HG03558 (cell line): ENCODE results near the gene MBD6.
"Not testable (repeated sequence)": the region's sequence is repeated elsewhere in the genome, so short reads cannot be mapped to it uniquely, and the experiment has no call there.

Experiments
- ATAC-seq: cut with Tn5 transposase; IDR thresholded peaks from one replicate; pipeline ENCODE4 v1.9.1; 2021; ENCODE audit warnings: moderate number of reproducible peaks; ENCODE audit not compliant: unreplicated experiment; ENCODE audit errors: extremely low read depth

The MBD6 gene

DNA sequence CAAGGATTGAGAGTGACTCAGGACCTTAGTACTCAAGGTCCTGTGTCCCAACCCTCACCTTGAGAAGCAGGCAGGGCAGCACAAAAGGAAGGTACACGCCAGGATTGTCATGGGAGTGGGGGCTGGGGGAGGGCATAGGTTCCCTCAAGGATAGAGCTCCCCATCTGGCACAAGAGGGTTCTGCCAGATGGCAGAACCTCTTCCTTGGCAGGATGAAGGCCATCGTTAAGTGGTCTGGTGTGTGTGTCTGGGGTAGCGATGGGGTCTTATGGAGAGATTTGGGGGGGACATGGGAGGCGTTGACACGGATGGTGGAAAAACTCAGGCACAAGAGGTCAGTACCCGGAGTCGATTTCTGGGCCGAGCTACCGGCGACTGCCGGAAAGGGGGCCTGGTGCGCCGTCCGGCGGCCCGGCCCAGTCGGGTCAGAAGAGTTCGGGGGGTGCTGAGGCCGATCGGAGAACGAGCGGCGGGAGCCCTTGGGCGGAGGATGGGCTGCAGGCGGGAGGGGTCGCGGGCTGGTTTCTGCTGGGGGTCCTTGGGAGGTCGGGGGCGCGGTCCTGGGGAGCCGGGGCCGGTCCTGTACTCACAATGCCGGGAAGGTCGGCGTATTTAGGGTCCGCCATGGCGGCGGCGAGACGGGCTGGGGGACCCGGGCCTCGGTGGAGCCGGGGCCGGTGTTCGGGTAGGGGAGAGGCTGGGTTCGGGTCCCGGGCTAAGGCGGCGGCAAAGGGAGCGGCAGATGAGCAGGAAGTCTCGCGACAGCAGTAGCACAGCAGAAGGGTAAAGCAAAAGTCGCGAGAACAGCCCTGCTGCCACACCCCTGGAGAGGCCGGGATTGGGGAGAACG is 24.0 kb downstream of the MBD6 start, which contains the start of gene DCTN2:
TSS of gene DCTN2 (minus strand) at position 755 of the 850 bp plus-strand sequence. CDS start at position 626, 129 bp downstream.
- ATAC-seq = peak; percentile 96

DNA sequence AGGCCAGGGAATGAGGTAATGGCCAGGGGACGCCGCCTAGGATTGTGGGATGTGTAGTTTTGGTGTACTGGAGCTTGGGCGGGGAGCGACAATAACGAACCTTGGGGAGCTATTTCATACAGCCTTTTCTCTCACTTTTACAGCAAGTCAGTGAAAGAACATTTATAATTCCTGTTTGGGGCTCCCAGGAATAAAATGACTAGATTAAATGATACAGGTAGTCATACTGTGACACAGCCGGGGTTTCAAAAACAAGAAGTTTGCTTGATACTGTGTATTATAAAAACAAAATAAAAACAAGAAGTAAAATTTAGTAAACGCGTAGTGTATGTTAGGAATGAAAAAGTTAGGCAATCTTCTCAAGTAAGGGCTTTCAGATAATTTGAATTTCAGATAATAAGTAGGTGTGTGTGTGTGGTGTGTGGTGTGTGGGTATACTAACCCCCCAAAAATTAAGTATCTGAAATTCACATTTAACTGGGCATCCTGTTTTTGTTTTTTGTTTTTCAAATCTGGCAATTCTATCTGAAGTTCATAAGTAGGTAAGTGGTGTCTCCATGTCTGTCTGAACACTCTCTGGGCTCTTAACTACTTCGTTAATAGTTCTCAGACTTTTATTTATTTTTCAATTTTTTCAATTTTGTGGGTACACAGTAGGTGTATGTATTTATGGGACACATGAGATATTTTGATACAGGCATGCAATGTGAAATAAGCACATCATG is 24.8 kb downstream of the MBD6 start:
- ATAC-seq = no peak

DNA sequence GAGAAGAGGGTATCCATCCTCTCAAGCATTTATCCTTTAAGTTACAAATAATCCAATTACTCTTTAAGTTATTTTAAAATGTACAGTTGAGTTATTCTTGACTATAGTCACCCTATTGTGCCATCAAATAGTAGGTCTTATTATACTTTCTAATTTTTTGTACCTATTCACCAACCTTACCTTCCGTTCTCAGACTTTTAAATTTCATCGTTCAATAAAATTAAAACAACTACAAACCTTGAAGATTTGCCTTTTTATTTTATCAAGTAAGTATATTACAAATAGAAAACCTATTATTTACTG is 25.3 kb downstream of the MBD6 start:
- no peak for ATAC-seq

DNA sequence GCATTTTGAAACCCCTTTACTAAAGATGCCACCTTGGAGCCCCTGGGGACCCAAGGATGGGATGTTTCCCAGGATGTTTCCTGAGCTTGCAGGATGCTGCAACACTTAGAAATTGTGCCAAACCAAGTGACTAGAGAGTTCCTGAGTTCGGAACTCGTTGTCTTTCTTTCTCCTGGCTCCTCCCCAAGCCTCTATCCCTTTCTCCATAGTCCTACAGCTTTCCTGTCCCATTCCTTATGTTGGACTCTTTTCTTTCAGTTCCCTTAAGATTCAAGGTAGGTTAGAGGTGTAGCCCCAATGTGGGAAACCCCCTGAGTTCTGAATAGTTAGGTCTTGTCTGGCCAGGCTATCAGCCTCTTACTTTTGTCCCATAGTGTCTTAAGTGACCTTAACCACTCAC is 25.9 kb downstream of the MBD6 start:
- no peak for ATAC-seq

DNA sequence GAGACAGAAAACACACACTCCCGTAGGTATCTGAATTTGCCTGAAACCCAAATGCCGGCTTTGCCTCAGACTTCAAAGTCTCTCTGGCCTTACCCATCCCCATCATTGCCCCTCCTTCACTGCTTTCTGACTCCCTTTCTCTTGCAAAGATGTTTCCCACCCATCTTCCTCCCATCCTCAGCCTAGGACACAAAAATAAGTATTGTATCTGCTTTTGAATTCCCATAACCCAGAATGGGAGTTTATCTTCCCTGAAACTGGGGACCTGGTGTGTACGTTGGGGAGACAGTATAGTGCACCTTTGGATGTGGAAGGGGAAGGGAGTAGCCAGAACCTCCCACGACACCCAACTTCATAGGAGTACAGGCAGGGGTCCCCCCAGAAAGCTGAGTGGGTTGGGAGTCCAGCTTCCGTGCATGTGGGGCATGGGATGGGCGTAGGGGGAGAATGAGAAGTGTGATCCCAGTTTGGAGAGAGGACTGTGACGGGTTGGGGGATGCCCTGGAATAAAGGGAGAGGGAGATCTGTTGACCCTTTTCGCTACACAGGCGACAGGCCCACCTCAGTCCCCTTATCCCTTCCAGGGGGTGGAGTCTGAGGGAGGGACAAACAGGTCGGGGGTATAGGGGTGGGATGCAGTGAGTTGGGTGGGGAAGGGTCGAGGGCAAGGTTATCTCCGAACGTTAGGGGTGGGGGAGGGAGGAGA is 26.7 kb downstream of the MBD6 start:
- ATAC-seq = no peak

DNA sequence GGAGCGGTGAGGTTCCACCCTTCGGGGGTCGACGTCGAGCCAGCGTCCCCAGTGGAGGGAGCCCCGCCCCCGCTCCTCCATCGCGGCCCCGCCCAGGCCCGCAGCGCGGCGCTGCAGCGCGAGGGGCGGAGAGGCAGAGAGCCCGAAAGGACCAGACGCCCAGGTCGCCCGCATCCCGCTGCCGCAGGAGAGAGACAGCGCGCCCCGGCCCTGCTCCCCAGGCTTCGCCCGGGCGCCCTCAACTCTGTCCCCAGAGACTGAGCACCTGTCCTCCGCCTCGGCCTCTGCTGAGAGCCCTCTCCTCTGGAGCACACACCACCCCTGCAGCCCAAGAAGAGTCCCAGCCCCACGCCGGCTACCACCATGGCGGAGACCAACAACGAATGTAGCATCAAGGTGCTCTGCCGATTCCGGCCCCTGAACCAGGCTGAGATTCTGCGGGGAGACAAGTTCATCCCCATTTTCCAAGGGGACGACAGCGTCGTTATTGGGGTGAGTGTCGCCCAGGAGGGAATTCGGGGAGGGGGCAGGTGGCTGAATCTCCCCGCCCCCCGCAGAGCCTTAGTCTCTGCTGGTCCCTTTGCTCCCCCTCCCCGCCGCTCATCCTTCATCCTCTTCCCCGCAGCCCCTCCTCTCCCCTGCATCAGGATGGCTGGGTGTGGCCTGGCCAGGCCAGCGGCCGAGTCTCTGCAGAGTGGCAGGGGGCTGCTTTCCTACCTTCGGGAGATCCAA is 27.5 kb downstream of the MBD6 start, which contains the start of gene KIF5A:
TSS of gene KIF5A (plus strand) at position 136 of the 732 bp plus-strand sequence. CDS start at position 364, 228 bp downstream.
- ATAC-seq = no peak

DNA sequence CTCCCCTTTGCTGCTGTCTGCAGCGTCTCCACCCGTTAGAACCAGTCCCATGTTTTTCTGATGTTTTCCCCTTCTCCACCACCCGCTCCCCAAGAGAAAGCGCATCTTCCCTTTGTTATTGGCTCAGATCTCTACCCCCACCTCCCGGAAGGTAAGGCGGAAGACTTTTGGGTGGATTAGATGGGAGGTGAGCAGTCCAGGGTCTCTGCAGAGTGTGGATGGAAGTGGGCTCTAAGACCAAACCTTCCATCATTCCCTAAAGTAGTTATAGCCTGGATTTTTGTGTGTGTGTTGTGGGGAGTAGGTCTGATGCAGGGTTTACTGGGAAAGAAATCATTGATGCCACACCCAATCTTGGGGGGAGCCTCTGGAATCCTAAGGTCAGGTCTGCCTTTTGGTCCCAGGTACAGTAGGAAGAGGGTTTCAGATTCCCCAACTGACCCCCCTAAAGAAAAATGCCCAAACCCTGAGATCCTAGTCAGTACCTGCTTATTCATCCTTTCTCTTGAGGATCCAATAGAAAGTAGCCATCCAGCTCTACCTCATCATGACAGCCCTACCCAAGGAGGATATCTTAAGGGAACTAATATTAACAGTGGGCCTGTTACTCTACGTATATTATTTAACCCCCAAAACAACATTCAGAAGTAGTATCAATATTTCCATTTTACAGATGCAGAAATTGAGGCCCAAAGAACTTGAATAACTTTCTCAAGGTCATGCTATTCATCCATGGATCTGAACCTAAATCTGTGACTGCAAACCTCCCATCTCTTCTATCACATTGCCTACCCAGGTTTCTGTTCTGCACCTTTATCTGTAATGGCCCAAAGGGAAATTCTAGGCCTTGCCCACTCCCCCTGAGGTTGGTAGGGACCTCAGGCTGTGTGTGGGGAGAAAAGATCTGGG is 28.3 kb downstream of the MBD6 start:
- no peak for ATAC-seq

DNA sequence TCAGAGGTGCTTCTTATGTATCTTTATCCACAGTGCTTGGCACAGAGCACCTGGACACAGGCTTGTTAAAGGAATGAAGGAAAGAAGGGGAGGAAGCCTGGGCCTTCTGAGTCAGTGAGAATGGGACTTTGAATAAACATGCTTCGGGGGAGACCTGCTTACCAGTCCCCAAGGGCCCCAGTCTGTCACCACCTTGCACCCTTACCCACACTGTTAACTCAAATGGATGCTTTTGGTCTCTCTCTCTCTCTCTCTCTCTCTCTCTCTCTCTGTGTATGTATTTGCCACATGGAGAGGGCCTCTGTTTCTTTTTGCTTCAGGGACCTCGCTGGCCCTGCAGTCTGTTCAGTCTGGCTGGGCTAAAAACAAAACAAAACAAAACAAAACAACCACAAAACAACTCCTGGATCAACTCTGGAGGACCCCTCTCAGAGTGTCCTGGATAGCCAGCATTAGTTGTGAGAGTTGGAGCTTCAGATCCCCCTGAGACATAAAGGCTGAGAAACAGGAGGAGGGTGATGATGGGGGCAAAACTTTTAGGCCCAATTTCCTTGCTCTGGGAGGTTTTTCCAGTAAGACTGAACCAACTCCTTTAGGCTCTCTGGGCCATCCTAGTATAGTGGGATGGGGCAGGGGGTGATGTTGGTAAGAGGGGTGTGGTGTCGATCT is 29.1 kb downstream of the MBD6 start:
- ATAC-seq = no peak

DNA sequence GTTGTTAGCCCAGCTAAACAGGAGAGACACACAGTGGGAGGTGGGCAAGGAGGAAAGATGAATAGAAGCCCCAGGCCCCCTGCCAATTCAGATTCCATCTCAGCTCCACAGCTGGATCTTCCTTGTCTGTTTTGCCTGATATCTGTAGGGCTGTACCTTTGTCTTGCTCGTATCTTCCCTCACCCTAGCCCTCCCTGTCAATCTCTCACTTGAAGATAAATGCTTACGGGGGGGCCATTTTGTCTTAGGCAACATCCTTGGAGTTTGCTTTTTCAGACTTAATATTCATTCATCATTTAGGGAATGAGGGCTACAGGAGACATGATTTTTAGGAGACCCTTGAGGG is 29.7 kb downstream of the MBD6 start:
- ATAC-seq = no peak

DNA sequence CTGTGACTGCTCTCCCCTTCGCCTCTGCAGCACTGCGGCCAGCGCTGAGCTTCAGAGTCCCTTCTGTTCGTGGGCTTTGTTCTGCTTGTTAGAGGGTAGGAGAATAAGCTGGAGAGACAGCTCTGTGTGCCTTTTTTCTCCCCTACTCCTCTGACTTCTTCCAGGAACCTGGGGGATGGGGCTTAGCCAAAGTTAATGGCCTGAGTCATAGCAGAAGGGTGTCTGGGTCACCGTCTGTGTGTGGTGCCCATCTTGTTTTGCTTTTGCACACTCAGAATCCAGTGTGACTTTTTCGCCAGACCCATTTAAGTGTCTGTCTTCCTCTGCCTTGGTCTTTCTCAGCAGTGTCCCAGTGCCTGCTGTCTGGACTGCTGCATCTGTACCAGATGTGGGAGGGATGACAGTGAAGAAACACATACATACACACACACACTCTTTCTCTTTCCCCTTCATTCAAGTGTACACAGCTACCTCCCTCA is 30.2 kb downstream of the MBD6 start:
- no peak for ATAC-seq

DNA sequence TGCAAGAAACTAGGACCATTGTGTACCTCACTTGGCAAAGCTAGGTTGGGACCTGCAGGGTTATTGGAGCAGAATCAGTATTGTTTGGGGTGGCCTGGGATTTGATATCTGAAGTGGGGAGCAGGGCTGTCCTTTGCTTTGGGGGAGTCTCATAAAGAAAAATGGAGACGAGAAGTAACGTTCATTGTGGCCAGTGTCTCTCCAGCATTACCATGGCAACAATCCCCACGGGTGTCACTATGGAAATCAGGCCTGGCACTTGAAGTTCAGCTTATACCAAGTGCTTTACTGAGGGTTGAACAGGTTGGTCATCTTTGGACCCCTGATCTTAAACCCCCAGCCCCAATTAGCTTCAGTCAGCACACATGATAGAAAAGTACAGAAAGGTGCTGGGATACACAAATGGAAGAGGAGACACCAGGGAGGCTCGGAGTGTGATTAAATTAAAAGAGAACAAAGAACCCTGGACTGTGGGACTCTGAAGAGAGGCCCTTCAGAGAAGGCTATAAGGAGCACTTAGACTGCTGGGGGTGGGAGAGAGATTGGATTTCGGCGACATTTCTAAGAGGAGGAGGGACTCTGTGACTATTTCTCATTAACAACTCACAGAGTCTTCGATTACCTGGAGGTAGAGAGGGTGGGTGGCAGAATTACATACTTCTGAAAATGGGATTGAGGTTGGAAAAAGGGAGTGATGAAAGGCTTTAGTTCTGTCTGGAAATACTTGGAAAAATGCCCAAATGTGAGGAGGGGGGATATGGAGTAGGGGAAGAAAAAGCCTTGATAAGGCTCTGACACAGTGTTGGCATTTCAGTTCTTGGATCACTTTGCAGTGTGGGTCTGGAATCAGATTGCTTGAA is 30.9 kb downstream of the MBD6 start:
- ATAC-seq = no peak

DNA sequence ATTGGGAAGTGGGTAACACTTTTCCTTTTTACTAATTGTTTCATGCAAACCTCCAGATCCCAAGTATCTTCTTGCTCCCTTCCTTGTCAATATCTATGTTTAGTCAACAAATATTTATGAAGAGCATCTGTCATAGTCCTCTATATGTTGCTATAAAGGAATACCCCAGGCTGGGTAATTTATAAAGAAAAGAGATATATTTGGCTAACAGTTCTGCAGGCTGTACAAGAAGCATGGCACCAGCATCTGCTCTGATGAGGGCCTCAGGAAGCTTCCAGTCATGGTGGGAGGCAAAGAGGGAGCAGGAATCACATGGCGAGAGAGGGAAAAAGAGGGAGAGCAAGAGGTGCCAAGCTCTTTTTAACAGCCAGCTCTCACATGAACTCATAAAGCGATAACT is 31.8 kb downstream of the MBD6 start:
- ATAC-seq = no peak

DNA sequence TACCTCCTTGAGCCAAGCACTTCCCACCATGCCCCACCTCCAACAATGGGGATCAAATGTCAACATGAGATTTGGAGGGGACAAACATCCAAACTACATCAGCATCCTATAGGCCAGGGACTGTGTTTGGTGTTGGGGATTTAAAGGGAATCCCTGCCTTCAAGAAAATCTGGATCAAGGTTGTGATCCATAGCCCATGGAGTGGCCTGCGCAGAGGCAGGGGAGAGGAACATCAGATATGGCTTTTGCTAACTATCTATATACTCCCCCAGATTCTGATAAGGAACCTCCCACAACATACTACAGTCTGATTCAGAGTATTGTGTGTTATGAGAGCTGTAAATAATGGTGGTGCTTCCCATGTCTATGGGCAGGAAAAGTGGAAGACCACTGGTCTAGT is 32.3 kb downstream of the MBD6 start:
- ATAC-seq = no peak

DNA sequence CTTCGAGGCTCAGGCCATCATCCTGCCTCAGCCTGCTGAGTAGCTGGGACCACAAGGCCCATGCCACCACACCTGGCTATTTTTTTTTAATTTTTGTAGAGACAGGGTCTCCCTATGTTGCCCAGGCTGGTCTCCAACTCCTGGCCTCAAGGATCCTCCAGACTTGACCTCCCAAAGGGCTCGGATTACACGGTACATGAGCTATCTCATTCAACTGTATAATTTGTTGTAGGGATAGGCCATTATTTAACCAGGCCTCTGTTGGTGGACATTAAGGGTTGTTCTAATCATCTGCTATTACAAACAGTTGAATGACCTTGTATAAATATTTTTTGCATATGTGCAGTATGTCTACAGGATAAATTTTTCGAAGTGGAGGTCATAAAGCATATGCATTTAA is 36.2 kb downstream of the MBD6 start:
- ATAC-seq = no peak

DNA sequence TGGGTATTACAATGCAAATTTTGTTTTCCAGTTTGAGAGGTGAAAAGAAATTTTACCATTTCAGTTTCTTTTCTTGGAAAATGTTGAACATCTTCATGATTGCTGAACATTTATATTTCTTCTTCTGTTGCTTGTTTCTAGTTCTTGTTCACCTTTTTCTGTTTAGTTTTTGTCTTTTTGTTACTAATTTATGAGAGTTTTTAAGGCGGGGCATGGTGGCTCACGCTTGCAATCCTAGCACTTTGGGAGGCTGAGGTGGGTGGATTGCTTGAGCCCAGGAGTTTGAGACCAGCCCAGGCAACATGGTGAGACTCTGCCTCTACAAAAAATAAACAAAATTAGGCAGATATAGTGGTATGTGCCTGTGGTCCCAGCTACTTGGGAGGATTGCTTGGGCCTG is 37.9 kb downstream of the MBD6 start:
- ATAC-seq = no peak

DNA sequence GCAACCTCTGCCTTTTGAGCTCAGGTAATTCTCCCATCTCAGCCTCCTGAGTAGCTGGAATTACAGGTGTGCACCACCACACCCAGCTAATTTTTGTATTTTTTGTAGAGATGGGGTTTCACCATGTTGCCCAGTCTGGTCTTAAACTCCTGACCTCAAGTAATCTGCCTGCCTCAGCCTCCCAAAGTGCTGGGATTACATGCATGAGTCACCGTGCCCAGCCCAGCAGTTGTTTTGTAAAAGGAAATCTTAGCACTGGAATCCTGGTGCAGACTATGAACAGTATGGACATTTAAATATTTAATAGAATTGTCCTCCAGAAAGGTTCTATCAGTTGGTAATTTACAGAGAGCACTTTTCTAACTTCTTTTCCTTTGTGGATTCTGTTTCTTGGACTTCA is 38.5 kb downstream of the MBD6 start:
- not testable (repeated sequence) for ATAC-seq

DNA sequence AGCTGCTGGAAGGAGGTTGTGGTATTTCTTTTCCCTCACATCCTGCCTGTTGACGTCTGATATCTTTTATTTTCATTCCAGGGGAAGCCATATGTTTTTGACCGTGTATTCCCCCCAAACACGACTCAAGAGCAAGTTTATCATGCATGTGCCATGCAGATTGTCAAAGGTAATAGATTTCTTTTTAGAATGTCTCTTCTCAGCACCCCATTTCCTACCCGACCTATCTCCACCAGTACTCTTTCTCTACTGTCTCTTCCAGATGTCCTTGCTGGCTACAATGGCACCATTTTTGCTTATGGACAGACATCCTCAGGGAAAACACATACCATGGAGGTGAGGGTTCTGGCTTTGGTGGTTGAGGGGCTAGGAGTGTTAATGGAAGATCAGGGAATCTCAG is 40.7 kb downstream of the MBD6 start:
- ATAC-seq = no peak

DNA sequence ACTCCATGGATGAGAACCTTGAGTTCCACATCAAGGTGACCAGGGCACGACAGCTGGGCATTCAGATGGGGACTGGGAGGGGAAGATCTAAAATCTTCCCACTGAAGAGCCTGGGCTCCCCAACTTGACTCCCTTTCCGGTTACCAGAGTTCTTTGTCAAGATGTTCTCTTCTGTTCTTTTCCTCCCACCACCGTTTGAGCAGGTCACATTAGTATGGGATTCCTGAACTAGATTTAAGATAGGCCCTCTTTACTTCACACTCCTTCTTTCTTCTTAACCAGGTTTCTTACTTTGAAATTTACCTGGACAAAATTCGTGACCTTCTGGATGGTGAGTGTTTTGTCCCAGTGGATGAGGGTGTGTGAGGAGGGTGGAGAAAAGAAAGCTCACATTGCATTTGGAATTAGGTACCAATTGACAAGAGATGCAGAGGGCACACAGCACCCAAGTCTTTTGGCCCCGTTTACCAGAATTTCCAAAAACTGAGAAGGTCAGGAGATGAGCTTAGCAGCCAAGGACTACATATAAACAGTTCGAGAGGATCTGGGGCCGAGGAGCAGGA is 41.6 kb downstream of the MBD6 start:
- no peak for ATAC-seq
